GM19372 (cell line): ENCODE measurements around the gene TPT1.
A peak's percentile ranks its signal among the peaks of the same experiment; 100 is the strongest.
"Not testable (repeated sequence)": the region's sequence is repeated elsewhere in the genome, so short reads cannot be mapped to it uniquely, and the experiment has no call there.

Experiments
- ATAC-seq: cut with Tn5 transposase; IDR thresholded peaks from one replicate; pipeline ENCODE4 v1.9.1; 2021; ENCODE audit warnings: mild to moderate bottlenecking, low read depth, moderate library complexity; ENCODE audit not compliant: unreplicated experiment

TPT1 gene

GRCh38 chr13:45341034-45341798 lies at the start of gene TPT1:
Gene TPT1, minus strand, starts transcription at chr13:45341183. Its CDS starts 114 bp downstream, at chr13:45341069.
- ATAC-seq, result peak; percentile 81

- ATAC-seq, result not testable (repeated sequence)
Observed at GRCh38 chr13:45390348-45390747, 49.4 kb upstream of the TPT1 start.

GRCh38 chr13:45388664-45389063 lies 47.7 kb upstream of the TPT1 start:
- no peak for ATAC-seq

DNA sequence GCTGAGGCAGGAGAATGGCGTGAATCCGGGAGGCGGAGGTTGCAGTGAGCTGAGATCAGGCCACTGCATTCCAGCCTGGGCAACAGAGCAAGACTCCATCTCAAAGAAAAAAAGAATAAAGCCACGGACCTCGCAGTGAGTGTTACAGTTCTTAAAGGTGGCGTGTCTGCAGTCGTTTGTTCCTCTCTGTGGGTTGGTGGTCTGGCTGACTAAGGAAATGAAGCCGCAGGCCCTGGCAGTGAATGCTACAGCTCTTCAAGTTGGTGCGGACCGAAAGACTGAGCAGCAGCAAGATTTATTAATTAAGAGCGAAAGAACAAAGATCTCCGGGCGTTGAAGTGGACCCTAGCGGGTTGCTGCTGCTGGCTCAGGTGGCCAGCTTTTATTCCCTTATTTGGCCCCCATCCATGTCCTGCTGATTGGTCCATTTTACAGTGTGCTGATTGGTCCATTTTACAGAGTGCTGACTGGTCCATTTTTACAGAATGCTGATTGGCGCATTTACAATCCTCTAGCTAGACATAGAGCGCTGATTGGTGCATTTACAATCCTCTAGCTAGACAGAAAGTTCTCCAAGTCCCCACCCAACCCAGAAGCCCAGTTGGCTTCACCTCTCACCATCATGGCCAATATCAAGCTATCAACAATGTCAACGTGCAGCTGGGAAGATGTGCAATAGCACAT lies 46.1 kb upstream of the TPT1 start:
- ATAC-seq, result not testable (repeated sequence)

GRCh38 chr13:45385907-45386553 lies 45.0 kb upstream of the TPT1 start:
- no peak for ATAC-seq

GRCh38 chr13:45385320-45385719 lies 44.3 kb upstream of the TPT1 start:
- no peak for ATAC-seq

- ATAC-seq, result no peak
Observed at GRCh38 chr13:45384474-45385174, 43.6 kb upstream of the TPT1 start.

- ATAC-seq, result not testable (repeated sequence)
Observed at GRCh38 chr13:45382739-45383138, 41.8 kb upstream of the TPT1 start.

- no peak for ATAC-seq
Observed at GRCh38 chr13:45381196-45381595, 40.2 kb upstream of the TPT1 start.

DNA sequence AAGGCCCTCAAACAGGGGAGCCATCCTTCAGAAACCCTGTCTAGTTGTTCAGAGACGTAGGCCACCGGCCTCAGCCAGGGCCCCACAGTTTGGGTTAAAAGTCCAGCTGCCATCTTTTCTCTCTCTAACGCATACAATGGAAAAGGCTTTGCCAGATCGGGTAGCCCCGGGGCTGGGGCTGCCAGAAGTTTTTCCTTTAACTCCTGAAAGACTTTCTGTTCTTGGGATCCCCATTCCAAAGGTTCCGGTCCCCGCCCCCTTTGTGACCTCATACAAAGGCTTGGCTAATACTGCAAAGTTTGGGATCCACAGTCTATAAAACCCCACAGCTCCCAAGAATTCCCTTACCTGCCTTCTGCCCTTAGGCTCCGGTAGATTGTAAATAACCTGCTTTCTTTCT lies 39.7 kb upstream of the TPT1 start:
- not testable (repeated sequence) for ATAC-seq

- not testable (repeated sequence) for ATAC-seq
Observed at GRCh38 chr13:45379516-45379915, 38.5 kb upstream of the TPT1 start.

GRCh38 chr13:45378786-45379185 lies 37.8 kb upstream of the TPT1 start:
- not testable (repeated sequence) for ATAC-seq

DNA sequence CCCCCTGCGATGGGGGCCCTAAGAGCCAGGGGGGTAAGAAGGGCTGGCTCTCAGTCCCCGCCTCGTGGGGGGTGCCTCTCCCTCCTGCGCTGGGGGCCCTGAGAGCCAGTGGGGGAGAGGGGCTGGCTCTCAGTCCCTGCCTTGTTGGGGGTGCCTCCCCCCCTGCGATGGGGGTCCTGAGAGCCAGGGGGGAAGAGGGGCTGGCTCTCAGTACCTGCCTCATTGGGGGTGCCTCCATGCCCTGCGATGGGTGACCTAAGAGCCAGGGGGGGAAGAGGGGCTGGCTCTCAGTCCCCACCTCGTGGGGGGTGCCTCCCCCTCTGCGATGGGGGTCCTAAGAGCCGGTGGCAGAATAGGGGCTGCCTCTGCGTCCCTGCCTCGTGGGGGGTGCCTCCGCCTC lies 36.3 kb upstream of the TPT1 start:
- not testable (repeated sequence) for ATAC-seq

GRCh38 chr13:45376651-45377050 lies 35.7 kb upstream of the TPT1 start:
- not testable (repeated sequence) for ATAC-seq

DNA sequence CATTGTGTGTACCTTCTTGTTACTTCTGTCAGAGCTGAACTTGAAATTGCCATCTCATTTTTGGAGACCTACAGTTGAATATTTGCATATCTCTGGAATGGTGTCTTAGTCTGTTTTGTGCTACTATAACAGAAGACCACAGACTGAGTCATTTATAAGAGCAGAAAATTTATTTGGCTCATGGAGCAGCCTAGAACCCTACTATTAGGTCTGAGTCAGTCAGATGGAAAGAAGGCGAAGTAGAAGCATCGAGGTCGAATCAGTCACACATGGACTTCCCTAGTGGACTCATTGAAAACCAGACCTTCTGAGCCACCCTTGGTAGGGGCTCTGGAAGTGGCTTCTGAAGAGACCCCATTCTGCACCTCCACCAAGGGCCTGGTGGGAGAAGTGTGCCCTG lies 33.9 kb upstream of the TPT1 start:
- no peak for ATAC-seq

GRCh38 chr13:45373162-45373547 lies 32.2 kb upstream of the TPT1 start:
- no peak for ATAC-seq

GRCh38 chr13:45372189-45373161 lies 31.5 kb upstream of the TPT1 start:
- no peak for ATAC-seq

DNA sequence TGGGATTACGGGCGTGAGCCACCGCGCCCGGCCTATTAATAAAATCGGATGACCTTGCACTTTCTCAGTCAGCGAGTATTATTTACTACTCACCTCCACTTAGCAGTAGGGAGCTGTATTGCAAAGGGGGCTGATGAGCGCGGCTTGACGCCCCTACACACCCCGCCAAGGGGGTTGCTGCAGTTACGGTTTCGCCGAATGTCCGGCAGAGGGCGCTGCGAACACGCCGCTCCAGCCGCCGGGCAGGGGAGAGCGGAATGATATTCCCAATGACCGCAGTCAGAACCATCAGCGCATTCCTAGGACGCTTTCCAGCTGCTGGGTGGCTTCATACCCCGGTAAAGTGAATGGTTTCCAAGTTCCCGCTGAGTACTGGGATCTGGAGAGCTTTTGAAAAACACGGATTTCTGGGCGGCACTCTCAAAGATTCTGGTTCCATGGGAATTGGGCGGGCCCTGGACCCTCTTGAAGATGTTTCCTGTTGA lies 30.0 kb upstream of the TPT1 start:
- ATAC-seq, result no peak

DNA sequence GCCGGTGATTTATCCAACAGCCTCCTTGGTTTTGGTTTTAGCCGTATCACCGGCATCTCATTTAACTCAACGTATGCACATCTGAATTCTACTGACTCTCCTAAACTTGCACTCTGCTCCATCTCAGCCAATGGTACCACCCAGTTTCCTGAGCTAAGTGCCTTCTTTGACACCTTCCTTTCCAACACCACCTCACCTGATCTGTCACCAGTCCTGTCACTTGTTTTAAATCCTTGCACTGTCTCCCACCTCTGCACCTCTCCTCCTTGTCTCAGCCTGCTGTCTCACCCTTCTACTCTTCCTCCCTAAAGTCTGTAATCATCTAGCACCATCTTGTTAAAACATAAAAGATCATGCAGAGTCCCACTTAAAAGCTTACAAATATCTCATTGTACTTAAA lies 28.1 kb upstream of the TPT1 start:
- ATAC-seq, result no peak

DNA sequence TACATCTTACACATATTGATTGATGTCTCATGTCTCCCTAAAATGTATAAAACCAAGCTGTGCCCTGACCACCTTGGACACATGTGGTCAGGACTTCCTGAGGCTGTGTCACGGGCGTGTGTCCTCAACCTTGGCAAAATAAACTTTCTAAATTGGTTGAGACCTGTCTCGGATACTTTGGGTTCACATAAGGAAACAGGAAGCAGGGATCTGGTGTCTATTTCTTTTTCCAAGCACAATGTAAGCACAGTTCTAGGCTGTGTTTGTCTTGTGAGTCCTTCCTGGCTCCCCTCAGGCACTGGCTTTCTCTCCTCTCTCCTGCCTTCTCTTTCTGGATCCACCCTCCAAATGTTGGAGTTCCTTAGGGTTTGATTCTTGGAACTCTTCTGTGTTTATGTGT lies 27.6 kb upstream of the TPT1 start:
- no peak for ATAC-seq
